PC-3 (cell line): ENCODE measurements around the gene TMEM221. TPM values are rescaled to one million over a fixed set of nuclear protein-coding genes. Genes with fewer than 3 reads are reported as not detected.

Source experiments
- ATAC-seq: fragments of 200-7000 bp; cut with Tn5 transposase; 2 replicates; pipeline ENCODE4 v1.9.1; 2020; ENCODE audit warnings: mild to moderate bottlenecking, moderate library complexity
- BruUV-seq: library from RNA; stranded (reverse); fragments of 400-500 nt; replicated peaks from 2 replicates; lab custom pipeline; 2021; lab: Mats Ljungman, UMichigan
- CTCF ChIA-PET: fragments of 300-600 bp; sonication (Branson Sonifier 250); formaldehyde crosslinking; loops from one replicate; lab custom pipeline; 2022; ENCODE audit warnings: antibody characterized with exemption; lab: Charles Lee
- POLR2A ChIA-PET: fragments of 300-600 bp; sonication (Branson Sonifier 250); formaldehyde crosslinking; loops from one replicate; lab custom pipeline; 2022; ENCODE audit warnings: antibody characterized with exemption; ENCODE audit not compliant: unreplicated experiment; lab: Charles Lee
- DNase-seq: peaks from one replicate; pipeline ENCODE4 v3.0.0-alpha.2; 2015
- H2AFZ ChIP-seq: fragments of 300-600 bp; sonication (generic); 2 replicates; pipeline ENCODE4 v1.6.0; 2016; ENCODE audit warnings: antibody characterized with exemption, low read length
- H3F3A ChIP-seq: fragments of 300-600 bp; sonication (generic); one replicate; pipeline ENCODE4 v1.6.0; 2017; ENCODE audit warnings: antibody characterized with exemption, low read length, control low read depth, mild to moderate bottlenecking; ENCODE audit not compliant: unreplicated experiment
- H3K27ac ChIP-seq: fragments of 300-600 bp; sonication (generic); 2 replicates; pipeline ENCODE4 v1.5.1; 2016; ENCODE audit warnings: mild to moderate bottlenecking, low read length
- H3K27me3 ChIP-seq: fragments of 300-600 bp; sonication (generic); 2 replicates; pipeline ENCODE4 v1.6.1; 2016; ENCODE audit warnings: low read length, mixed read lengths
- H3K36me3 ChIP-seq: fragments of 300-600 bp; sonication (generic); 2 replicates; pipeline ENCODE4 v1.6.1; 2016; ENCODE audit warnings: low read depth, mixed run types, low read length, mixed read lengths
- H3K4me1 ChIP-seq: fragments of 300-600 bp; sonication (generic); 2 replicates; pipeline ENCODE4 v1.5.1; 2016; ENCODE audit warnings: low read length; ENCODE audit not compliant: insufficient read depth
- H3K4me2 ChIP-seq: fragments of 300-600 bp; sonication (generic); 2 replicates; pipeline ENCODE4 v1.6.0; 2016; ENCODE audit warnings: low read length
- H3K4me3 ChIP-seq: fragments of 300-600 bp; sonication (generic); 2 replicates; pipeline ENCODE4 v1.5.1; 2016; ENCODE audit warnings: mild to moderate bottlenecking, low read length, mixed read lengths
- H3K79me2 ChIP-seq: fragments of 300-600 bp; sonication (generic); 2 replicates; pipeline ENCODE4 v1.6.1; 2017; ENCODE audit warnings: low read length, mixed read lengths
- H3K9ac ChIP-seq: fragments of 300-600 bp; sonication (generic); 2 replicates; pipeline ENCODE4 v1.6.0; 2016; ENCODE audit warnings: mild to moderate bottlenecking, low read length
- H3K9me2 ChIP-seq: fragments of 300-600 bp; sonication (generic); replicated peaks from 2 replicates; pipeline ENCODE4 v1.6.1; 2016; ENCODE audit warnings: mixed run types, low read length, mixed read lengths
- H3K9me3 ChIP-seq: fragments of 300-600 bp; sonication (generic); 2 replicates; pipeline ENCODE4 v1.6.1; 2016; ENCODE audit warnings: low read length, mixed read lengths
- H4K20me1 ChIP-seq: fragments of 300-600 bp; sonication (generic); 2 replicates; pipeline ENCODE4 v1.6.1; 2016; ENCODE audit warnings: low read length, mixed read lengths
- EZH2 ChIP-seq: fragments of 300-600 bp; sonication (generic); IDR thresholded peaks from one replicate; pipeline ENCODE4 v1.6.1; 2017; ENCODE audit warnings: antibody characterized with exemption, mild to moderate bottlenecking, low read length; ENCODE audit not compliant: unreplicated experiment
- EZH2phosphoT487 ChIP-seq: fragments of 300-600 bp; sonication (generic); IDR thresholded peaks from 2 replicates; pipeline ENCODE4 v1.6.1; 2018; ENCODE audit warnings: mild to moderate bottlenecking, antibody characterized with exemption, low read length, borderline replicate concordance
- intact Hi-C: fragments of 100-400 bp; cut with micrococcal nuclease; formaldehyde crosslinking; loops from 2 replicates; pipeline ENCODE4 v1.9.0; 2023
- total RNA-seq: library from RNA; depleted of rRNA; stranded (reverse); fragments of >200 nt; gene quantifications from 2 replicates; pipeline ENCODE4 v1.2.3, GENCODE V29; 2014
- TF ChIP-seq, protein P1 (sequence below): fragments of 300-600 bp; sonication (generic); conservative IDR thresholded peaks from 2 replicates; pipeline ENCODE4 v1.5.1; 2017; ENCODE audit warnings: antibody characterized with exemption, low read depth, mild to moderate bottlenecking, low read length

Gene TMEM221
- total RNA-seq, 1 experiment from 2014 or later = 3.0 TPM

DNA sequence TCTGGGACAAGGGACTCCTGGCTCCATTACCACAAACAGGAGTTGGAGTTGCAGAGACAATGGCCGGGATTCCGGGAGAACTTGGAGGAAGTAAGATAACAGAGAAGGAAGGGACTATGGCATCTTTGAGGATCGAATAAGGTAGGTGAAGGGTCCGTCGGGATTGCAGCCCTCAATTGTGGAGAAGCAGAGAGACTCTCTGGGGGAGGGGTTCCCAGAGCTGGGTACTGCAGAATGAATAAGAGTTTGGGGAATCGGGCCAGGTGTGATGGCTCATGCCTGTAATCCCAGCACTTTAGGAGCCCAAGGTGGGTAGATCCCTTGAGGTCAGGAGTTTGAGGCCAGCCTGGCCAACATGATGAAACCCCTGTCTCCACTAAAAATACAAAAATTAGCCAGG, 46.8 kb downstream of the TMEM221 start:
- H2AFZ ChIP-seq = no peak overlapping the region
- no peak for TF ChIP-seq EZH2phosphoT487
- TF ChIP-seq, protein P1, sequence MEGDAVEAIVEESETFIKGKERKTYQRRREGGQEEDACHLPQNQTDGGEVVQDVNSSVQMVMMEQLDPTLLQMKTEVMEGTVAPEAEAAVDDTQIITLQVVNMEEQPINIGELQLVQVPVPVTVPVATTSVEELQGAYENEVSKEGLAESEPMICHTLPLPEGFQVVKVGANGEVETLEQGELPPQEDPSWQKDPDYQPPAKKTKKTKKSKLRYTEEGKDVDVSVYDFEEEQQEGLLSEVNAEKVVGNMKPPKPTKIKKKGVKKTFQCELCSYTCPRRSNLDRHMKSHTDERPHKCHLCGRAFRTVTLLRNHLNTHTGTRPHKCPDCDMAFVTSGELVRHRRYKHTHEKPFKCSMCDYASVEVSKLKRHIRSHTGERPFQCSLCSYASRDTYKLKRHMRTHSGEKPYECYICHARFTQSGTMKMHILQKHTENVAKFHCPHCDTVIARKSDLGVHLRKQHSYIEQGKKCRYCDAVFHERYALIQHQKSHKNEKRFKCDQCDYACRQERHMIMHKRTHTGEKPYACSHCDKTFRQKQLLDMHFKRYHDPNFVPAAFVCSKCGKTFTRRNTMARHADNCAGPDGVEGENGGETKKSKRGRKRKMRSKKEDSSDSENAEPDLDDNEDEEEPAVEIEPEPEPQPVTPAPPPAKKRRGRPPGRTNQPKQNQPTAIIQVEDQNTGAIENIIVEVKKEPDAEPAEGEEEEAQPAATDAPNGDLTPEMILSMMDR = no peak
- TF ChIP-seq EZH2 = no peak
- H3F3A ChIP-seq = no peaks in the 10 kb centered on the region
- no peaks in the 10 kb centered on the region for H3K79me2 ChIP-seq
- no peak overlapping the region for H3K27ac ChIP-seq
- no peak overlapping the region for H3K9ac ChIP-seq
- H3K9me3 ChIP-seq = no peaks in the 10 kb centered on the region
- ChIA-PET POLR2A (no interaction called here), CTCF (no interaction called here)
- DNase-seq (no peak), ATAC-seq (no peak)
- no peaks in the 10 kb centered on the region for H3K9me2 ChIP-seq
- H3K4me2 ChIP-seq = no peak overlapping the region
- no peaks in the 10 kb centered on the region for H3K36me3 ChIP-seq
- intact Hi-C loops = no loop called here
- BruUV-seq = no TSS peak
- no peaks in the 10 kb centered on the region for H3K4me1 ChIP-seq
- no peaks in the 10 kb centered on the region for H4K20me1 ChIP-seq
- no peak overlapping the region for H3K4me3 ChIP-seq
- no peaks in the 10 kb centered on the region for H3K27me3 ChIP-seq

DNA sequence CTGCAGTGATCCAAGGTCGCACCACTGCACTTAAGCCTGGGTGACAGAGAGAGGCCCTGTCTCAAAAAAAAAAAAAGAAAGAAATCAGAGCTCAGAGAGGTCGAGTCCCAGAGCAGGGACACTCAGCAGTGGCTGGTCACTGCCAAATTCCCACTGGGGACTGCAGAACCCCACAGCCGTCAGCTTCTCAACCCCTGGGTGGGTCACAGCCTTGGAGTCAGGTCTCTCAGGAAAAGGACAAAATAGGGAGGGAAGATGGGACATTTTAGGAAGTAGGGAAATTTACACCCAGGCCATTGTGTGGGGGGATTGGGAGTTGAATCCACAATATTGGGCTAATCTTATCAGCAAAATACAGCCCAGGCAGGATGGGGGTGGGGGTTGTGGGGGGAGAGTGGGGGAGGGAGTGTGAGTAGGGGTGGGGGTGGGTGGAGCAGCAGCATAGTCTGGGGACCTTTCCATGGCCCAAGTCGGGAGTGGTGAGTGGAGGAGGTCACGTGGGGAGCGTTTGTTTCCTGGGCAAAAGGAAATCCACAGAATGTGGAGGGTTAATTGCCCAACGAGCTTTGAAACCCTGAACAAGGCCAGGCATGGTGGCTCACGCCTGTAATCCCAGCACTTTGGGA, 49.5 kb downstream of the TMEM221 start:
- Histone ChIP-seq H3K27me3 (no peaks in the 10 kb centered on the region), H3K79me2 (no peaks in the 10 kb centered on the region), H3K27ac (no peak overlapping the region), H3F3A (no peaks in the 10 kb centered on the region), H3K4me3 (no peak overlapping the region), H2AFZ (no peak overlapping the region), H3K9ac (no peak overlapping the region), H3K9me2 (no peaks in the 10 kb centered on the region), H4K20me1 (no peaks in the 10 kb centered on the region), H3K36me3 (no peaks in the 10 kb centered on the region), H3K4me2 (no peak overlapping the region), H3K4me1 (no peaks in the 10 kb centered on the region), H3K9me3 (no peaks in the 10 kb centered on the region)
- intact Hi-C loops = no loop called here
- no peak for DNase-seq
- CTCF ChIA-PET = no interaction called here
- POLR2A ChIA-PET = interaction anchor here (0.6 kb wide), 1 partner anchor 33 kb away, joined by 3 read pairs; no protein-coding TSS in a partner anchor
- no peak for ATAC-seq
- BruUV-seq = no TSS peak
- TF ChIP-seq EZH2 (no peak), EZH2phosphoT487 (no peak)
- TF ChIP-seq, protein P1 = no peak

DNA sequence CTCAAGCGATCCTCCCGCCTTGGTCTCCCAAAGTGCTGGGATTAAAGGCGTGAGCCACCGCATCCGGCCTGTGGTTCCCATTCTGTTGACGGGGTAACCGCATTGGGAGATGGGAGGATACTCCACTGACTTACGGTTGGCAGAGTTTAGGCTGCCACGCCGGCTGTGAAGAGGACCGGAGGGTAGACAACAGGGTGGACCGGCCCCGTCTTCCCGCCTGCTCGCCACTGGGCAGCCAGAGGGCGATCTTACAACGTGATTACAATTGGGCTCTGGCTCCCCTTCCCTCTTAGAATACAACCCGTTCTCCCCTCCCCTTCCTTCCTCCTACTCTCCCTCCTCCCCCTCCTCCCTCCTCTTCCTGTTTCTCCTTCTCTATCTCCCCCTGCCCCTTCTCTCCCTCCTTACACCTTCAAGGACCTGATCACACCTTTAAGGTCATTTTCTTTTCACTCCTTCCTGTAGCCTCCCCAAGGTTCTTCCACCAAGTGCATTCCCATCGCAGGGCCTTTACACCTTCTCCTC, 53.5 kb downstream of the TMEM221 start:
- no peaks in the 10 kb centered on the region for H3K36me3 ChIP-seq
- no peak overlapping the region for H3K4me2 ChIP-seq
- ChIA-PET CTCF (no interaction called here), POLR2A (no interaction called here)
- H3K27ac ChIP-seq = no peak overlapping the region
- no peak overlapping the region for H3K4me3 ChIP-seq
- ATAC-seq (0 out of 2 replicates have a peak, but pooled peaks have one; percentile 3), DNase-seq (peak; percentile 50)
- peaks cover 11% of the 10 kb centered on the region; the same call in 1 of the 2 replicates for H3K4me1 ChIP-seq
- H3K27me3 ChIP-seq = no peaks in the 10 kb centered on the region
- no peaks in the 10 kb centered on the region for H4K20me1 ChIP-seq
- no peak overlapping the region for H2AFZ ChIP-seq
- H3K79me2 ChIP-seq = no peaks in the 10 kb centered on the region
- no peaks in the 10 kb centered on the region for H3K9me2 ChIP-seq
- H3F3A ChIP-seq = no peaks in the 10 kb centered on the region
- intact Hi-C loops = loop anchor here (5.0 kb wide), 1 partner anchor 72 kb away; no protein-coding TSS in a partner anchor
- BruUV-seq = no TSS peak
- TF ChIP-seq, protein P1 = peak; percentile 52
- no peak for TF ChIP-seq EZH2phosphoT487
- H3K9ac ChIP-seq = no peak overlapping the region
- no peaks in the 10 kb centered on the region for H3K9me3 ChIP-seq
